Neutrophil (primary cell): ENCODE data around the gene PIEZO2.

Experiments used
- H3K27ac ChIP-seq: fragments of 200-600 bp; sonication (generic); 2 replicates; pipeline ENCODE4 v1.5.1; 2016; ENCODE audit warnings: mild to moderate bottlenecking, moderate library complexity
- H3K27me3 ChIP-seq: fragments of 200-600 bp; sonication (generic); 2 replicates; pipeline ENCODE4 v1.6.0; 2016; ENCODE audit warnings: mild to moderate bottlenecking
- H3K36me3 ChIP-seq: fragments of 200-600 bp; sonication (generic); 2 replicates; pipeline ENCODE4 v1.5.1; 2017
- H3K4me1 ChIP-seq, 2 experiments: fragments of 200-600 bp in 1 of 2; sonication (generic) in 1 of 2; 1 replicate in 1 of 2; 2 replicates in 1 of 2; pipeline versions ENCODE4 v1.5.1 to v1.6.1; 2013 to 2016; ENCODE audit warnings: low read depth in 1 of 2, low read length in 1 of 2, mild to moderate bottlenecking in 1 of 2, moderate library complexity in 1 of 2; ENCODE audit not compliant: control insufficient read depth in 1 of 2, insufficient read depth in 1 of 2
- H3K4me3 ChIP-seq, 2 experiments: fragments of 200-600 bp in 1 of 2; sonication (generic) in 1 of 2; 1 replicate in 1 of 2; 2 replicates in 1 of 2; pipeline ENCODE4 v1.5.1; 2013 to 2016; ENCODE audit warnings: low read depth in 1 of 2, low read length in 1 of 2, mild to moderate bottlenecking in 1 of 2, moderate library complexity in 1 of 2
- H3K9me3 ChIP-seq: fragments of 200-600 bp; sonication (generic); 2 replicates; pipeline ENCODE4 v1.5.1; 2016
- TF ChIP-seq, protein P1 (sequence below): fragments of 200-600 bp; sonication (generic); IDR thresholded peaks from 2 replicates; pipeline ENCODE4 v1.5.1; 2016; ENCODE audit warnings: antibody characterized with exemption

The PIEZO2 gene

GRCh38 chr18:10928772-10929373, 220.5 kb downstream of the PIEZO2 start:
- H3K27ac ChIP-seq = no peak overlapping the region

GRCh38 chr18:10928011-10928771, 221.2 kb downstream of the PIEZO2 start:
- peaks cover 0 to 4% of the 10 kb centered on the region in 2 experiments for H3K4me1 ChIP-seq
- TF ChIP-seq, protein P1, sequence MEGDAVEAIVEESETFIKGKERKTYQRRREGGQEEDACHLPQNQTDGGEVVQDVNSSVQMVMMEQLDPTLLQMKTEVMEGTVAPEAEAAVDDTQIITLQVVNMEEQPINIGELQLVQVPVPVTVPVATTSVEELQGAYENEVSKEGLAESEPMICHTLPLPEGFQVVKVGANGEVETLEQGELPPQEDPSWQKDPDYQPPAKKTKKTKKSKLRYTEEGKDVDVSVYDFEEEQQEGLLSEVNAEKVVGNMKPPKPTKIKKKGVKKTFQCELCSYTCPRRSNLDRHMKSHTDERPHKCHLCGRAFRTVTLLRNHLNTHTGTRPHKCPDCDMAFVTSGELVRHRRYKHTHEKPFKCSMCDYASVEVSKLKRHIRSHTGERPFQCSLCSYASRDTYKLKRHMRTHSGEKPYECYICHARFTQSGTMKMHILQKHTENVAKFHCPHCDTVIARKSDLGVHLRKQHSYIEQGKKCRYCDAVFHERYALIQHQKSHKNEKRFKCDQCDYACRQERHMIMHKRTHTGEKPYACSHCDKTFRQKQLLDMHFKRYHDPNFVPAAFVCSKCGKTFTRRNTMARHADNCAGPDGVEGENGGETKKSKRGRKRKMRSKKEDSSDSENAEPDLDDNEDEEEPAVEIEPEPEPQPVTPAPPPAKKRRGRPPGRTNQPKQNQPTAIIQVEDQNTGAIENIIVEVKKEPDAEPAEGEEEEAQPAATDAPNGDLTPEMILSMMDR = no peak

More at GRCh38 chr18:10928772-10929373, 220.5 kb downstream of the PIEZO2 start:
- TF ChIP-seq, protein P1 = no peak
- H3K4me1 ChIP-seq = peaks cover 0 to 4% of the 10 kb centered on the region in 2 experiments
- H3K36me3 ChIP-seq = no peaks in the 10 kb centered on the region
- H3K27me3 ChIP-seq = no peaks in the 10 kb centered on the region
- H3K4me3 ChIP-seq = no peak overlapping the region
- H3K9me3 ChIP-seq = no peaks in the 10 kb centered on the region

DNA sequence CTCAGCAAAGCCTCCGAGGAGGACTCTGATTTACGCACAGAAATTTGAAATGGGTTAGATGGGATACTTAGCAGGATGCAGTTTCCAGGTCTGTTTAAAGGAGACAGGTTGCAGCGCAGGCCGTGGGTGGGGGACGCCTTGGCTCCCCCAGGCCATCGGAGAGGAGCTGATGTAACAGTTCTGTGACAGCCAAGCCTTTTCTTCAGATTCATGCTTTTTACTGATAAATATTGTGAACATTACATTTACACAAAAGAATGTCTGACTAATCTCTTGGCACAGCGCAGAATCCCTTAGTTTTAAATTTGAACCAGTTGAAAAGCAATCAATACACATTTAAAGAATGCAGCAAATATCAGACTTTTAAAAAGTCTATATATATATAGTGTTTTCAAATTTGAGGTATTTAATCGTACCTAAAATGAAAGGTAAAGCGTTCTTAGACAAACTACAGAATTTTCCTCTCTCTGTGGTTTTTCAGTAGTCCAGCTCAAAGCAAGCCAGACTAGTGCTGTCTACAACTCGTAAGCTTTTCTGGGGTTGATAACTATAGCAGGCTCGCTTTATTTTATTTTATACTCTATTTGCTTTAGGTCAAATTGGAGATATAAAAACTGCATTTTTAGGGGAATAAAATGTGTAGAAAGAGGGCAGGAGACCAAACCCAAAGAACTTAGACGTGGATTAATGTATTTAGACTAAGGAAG, 221.9 kb downstream of the PIEZO2 start:
- TF ChIP-seq, protein P1 = no peak
- Histone ChIP-seq H3K36me3 (no peaks in the 10 kb centered on the region), H3K27me3 (no peaks in the 10 kb centered on the region), H3K27ac (no peak overlapping the region), H3K9me3 (no peaks in the 10 kb centered on the region), H3K4me3 (no peak overlapping the region), H3K4me1 (peaks cover 0 to 4% of the 10 kb centered on the region in 2 experiments)

More at GRCh38 chr18:10928011-10928771, 221.2 kb downstream of the PIEZO2 start:
- Histone ChIP-seq H3K27me3 (no peaks in the 10 kb centered on the region), H3K27ac (no peak overlapping the region), H3K4me3 (no peak overlapping the region), H3K36me3 (no peaks in the 10 kb centered on the region), H3K9me3 (no peaks in the 10 kb centered on the region)

DNA sequence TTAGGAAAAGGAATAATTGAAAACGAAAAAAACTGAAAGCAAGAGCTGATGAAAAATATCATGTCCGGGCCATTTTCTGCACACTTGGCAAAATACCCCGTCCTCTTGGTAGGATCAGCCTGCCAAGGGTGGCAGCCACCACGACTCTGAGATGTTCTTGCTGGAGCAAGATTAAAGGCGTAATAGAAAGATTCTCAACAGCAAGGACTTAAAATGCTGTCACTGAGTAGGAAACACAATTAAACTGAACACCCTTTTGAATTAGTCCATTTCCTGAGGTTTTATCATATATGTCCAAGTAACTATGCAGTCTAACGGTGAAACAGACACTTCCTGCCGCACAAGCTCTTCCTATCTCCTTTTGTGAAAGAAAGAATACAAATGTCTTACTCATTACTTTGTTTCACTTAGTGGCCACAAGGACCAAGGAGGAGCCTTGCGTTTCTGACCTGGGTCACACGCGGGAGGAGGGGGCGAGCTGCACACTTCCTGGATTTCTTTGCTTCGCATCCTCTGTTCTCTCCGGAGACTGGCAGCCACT, 222.7 kb downstream of the PIEZO2 start:
- TF ChIP-seq, protein P1 = no peak
- Histone ChIP-seq H3K36me3 (no peaks in the 10 kb centered on the region), H3K4me1 (peaks cover 0 to 4% of the 10 kb centered on the region in 2 experiments), H3K27ac (no peak overlapping the region), H3K4me3 (no peak overlapping the region), H3K9me3 (no peaks in the 10 kb centered on the region), H3K27me3 (no peaks in the 10 kb centered on the region)

DNA sequence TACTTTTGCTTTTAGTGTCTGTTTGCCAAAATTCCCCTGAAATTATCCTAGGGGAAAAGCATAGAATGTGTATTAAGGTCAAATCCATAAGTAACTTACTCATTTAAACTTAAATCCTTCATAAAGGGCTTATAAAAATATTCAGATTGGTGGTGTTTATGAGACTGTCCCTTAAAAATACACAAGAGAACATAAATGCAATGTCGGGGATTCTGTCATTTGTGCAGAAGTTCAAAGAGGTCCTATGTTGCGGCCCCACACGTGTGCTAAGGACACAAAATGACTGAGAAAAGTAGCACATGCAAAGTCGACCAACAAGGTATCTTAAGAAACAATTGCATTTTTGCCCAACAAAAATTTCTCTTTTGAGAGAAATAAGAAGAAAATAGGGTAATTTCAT, 225.1 kb downstream of the PIEZO2 start:
- Histone ChIP-seq H3K9me3 (no peaks in the 10 kb centered on the region), H3K36me3 (no peaks in the 10 kb centered on the region), H3K27me3 (no peaks in the 10 kb centered on the region), H3K4me3 (no peak overlapping the region), H3K27ac (no peak overlapping the region), H3K4me1 (peaks cover 0 to 4% of the 10 kb centered on the region in 2 experiments)
- TF ChIP-seq, protein P1 = no peak
